Stomach (tissue), 9 donors: ENCODE measurements around the gene IFI27. TPM values are rescaled to one million over a fixed set of nuclear protein-coding genes. Genes with fewer than 3 reads are reported as not detected.

Experiments used
- DNase-seq, 2 donors: peaks; one replicate each; pipeline versions ENCODE4 v3.0.0 to v3.0.0-alpha.2; 2013 to 2019
- H3K27ac ChIP-seq, 5 donors: fragments of 200-600 bp in 4 of 5; sonication (generic) in 4 of 5; one replicate each; pipeline ENCODE4 v1.5.1; 2013 to 2019; ENCODE audit warnings: mild to moderate bottlenecking in 1 of 5, moderate library complexity in 1 of 5
- H3K27me3 ChIP-seq, 3 donors: fragments of 200-600 bp; sonication (generic); one replicate each; pipeline ENCODE4 v1.5.1; 2017 to 2019; ENCODE audit warnings: mixed run types in 1 of 3
- H3K36me3 ChIP-seq, 4 donors: fragments of 200-600 bp; sonication (generic); 1 replicate in 3 of 4; 2 replicates in 1 of 4; pipeline ENCODE4 v1.5.1; 2016 to 2019
- H3K4me1 ChIP-seq, 4 donors: fragments of 200-600 bp; sonication (generic); one replicate each; pipeline ENCODE4 v1.5.1; 2016 to 2019
- H3K4me3 ChIP-seq, 4 donors: fragments of 200-600 bp; sonication (generic) in 3 of 4; one replicate each; pipeline ENCODE4 v1.5.1; 2016 to 2019; ENCODE audit warnings: mild to moderate bottlenecking in 1 of 4
- H3K9me3 ChIP-seq, 4 donors: fragments of 200-600 bp; sonication (generic); one replicate each; pipeline ENCODE4 v1.5.1; 2016 to 2019
- CTCF ChIP-seq, 7 experiments: fragments of 450-650 bp in 4 of 7; fragments of 200-600 bp in 3 of 7; sonication (generic) in 3 of 7; IDR thresholded peaks; one replicate each; pipeline ENCODE4 v1.5.1; 2016 to 2019; ENCODE audit warnings: antibody characterized with exemption in 7 of 7, control low read depth in 2 of 7, mild to moderate bottlenecking in 1 of 7
- EP300 ChIP-seq: sonication (generic); formaldehyde crosslinking; IDR thresholded peaks from one replicate; pipeline ENCODE4 v1.6.1; 2017; ENCODE audit warnings: antibody characterized with exemption
- POLR2A ChIP-seq, 4 donors: fragments of 450-650 bp; IDR thresholded peaks; one replicate each; pipeline ENCODE4 v1.6.1; 2016; ENCODE audit warnings: antibody characterized with exemption in 4 of 4, control low read depth in 2 of 4, mild to moderate bottlenecking in 1 of 4, moderate library complexity in 1 of 4
- POLR2AphosphoS5 ChIP-seq, 3 donors: sonication (generic); formaldehyde crosslinking; IDR thresholded peaks; one replicate each; pipeline ENCODE4 v1.6.1; 2016; ENCODE audit warnings: antibody characterized with exemption in 3 of 3
- WGBS, 5 donors: extraction: QIAGEN DNeasy Blood & Tissue Kit in 3 of 5; methylation state at CpG; one replicate each; pipeline versions ENCODE4 v1.1.5 to v1.1.7; 2013 to 2018; 5-methylcytosine and 5-hydroxymethylcytosine counted together
- intact Hi-C: fragments of 100-400 bp; cut with DNase I; formaldehyde crosslinking; loops from one replicate; pipeline ENCODE4 v1.15.1; 2023; ENCODE audit warnings: low total_unique reads
- polyA plus RNA-seq, 3 donors: library from polyadenylated mRNA; stranded (reverse); fragments of 200-250 nt; gene quantifications; one replicate each; pipeline ENCODE4 v1.2.3, GENCODE V29; 2013
- total RNA-seq, 5 donors: library from RNA; depleted of rRNA; stranded (reverse); fragments of >200 nt; gene quantifications; one replicate each; pipeline versions ENCODE4 v1.1.0 to v1.2.3, GENCODE V29; 2014 to 2016
- donor health status: healthy with polysubstance abuse.
- donor health status: Bipolar disorder and iron deficiency.
- donor health status: healthy.

Gene IFI27
- total and polyA plus RNA-seq, 8 donors, result 12.9 to 1,115 (median 234) TPM

DNA sequence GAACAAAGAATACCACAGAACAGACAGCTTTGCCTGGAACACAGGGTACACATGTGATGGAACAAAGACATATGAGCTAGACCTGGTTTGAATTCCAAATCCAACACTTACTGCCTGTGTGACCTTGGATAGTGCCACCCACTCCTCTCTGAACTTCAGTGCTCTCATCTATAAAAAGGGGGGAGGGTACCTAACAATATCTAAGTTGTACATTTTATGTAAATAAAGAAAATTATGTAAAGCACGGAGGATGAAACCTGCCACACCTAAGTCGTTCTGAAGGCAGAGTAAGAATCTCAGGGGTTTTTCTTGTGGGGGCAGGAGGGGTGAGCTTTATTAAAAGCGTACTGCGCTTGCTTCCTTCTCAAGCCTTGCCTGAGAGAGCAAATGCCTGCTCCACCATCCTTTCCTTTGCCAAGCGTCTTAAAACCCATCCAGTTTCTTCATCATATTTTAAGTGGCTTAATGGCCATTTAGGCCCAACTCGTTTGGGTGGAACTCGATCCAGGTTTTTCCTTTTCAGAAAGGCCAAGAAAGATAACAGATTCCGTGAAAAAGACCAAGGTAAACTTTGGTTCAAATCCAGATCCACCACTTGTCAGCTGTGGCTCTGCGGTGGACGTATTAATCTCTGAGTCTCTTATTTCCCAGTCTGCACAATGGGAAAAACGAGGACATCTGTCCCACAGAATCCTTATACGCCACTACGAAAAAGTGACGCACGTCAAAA lies 30.5 kb upstream of the IFI27 start:
- 1 to 4% (median 2%) methylated on average over 15 of the region's 15 CpGs for WGBS, 5 donors
- Histone ChIP-seq H3K27me3 (no peaks in the 10 kb centered on the region), H3K9me3 (peaks cover 0 to 3% (median 1%) of the 10 kb centered on the region in 4 donors), H3K36me3 (peaks cover 0 to 32% (median 25%) of the 10 kb centered on the region in 4 donors), H3K4me3 (peak overlapping the region; percentile 90 to 98 (median 94)), H3K4me1 (peaks cover 38 to 60% (median 50%) of the 10 kb centered on the region in 4 donors), H3K27ac (peak overlapping the region; percentile 93 to 97 (median 95))
- intact Hi-C loops, result no loop called here
- peak in 1 of 2 donors; percentile 40 for DNase-seq
- TF ChIP-seq POLR2A (IDR thresholded peaks at IDR 0.05), result no peak
- TF ChIP-seq POLR2AphosphoS5 (IDR thresholded peaks at IDR 0.05), result no peak
- no peak for TF ChIP-seq CTCF (IDR thresholded peaks at IDR 0.05)
- TF ChIP-seq EP300, result no peak

- peak within 1 kb of the TSS; percentile 90 to 98 (median 94) for H3K4me3 ChIP-seq
- H3K27ac ChIP-seq, result peak within 1 kb of the TSS; percentile 93 to 97 (median 95)
- H3K27me3 ChIP-seq, result no peaks in the 10 kb centered on the region
- 0 to 1% (median 0%) methylated on average over 44 to 77 of the region's 77 CpGs for WGBS, 5 donors
- no peaks in the 10 kb centered on the region for H3K9me3 ChIP-seq
- H3K4me1 ChIP-seq, result peaks cover 38 to 58% (median 49%) of the 10 kb centered on the region in 4 donors
- peak; percentile 98 to 99 for DNase-seq
- TF ChIP-seq EP300 (no peak), POLR2AphosphoS5 (IDR thresholded peaks at IDR 0.05) (peak; percentile 98 to 99 (median 99)), POLR2A (IDR thresholded peaks at IDR 0.05) (peak in 2 of 4 donors; percentile 93 to 94), CTCF (IDR thresholded peaks at IDR 0.05) (no peak)
- intact Hi-C loops, result no loop called here
- peaks cover 0 to 32% (median 22%) of the 10 kb centered on the region in 4 donors for H3K36me3 ChIP-seq
Observed at GRCh38 chr14:94080621-94081385, 29.7 kb upstream of the IFI27 start, which contains the start of the genes DDX24 and IFI27L1. Gene DDX24, minus strand, starts transcription at chr14:94081202. Its CDS starts 1,460 bp downstream, at chr14:94079742. Gene IFI27L1, plus strand, starts transcription at chr14:94081310. Its CDS starts 15,628 bp downstream, at chr14:94096938.

- Histone ChIP-seq H3K27ac (peak overlapping the region; percentile 82 to 97 (median 94)), H3K36me3 (peaks cover 0 to 29% (median 17%) of the 10 kb centered on the region in 4 donors), H3K27me3 (no peaks in the 10 kb centered on the region), H3K9me3 (no peaks in the 10 kb centered on the region), H3K4me3 (peak overlapping the region; percentile 90 to 98 (median 94)), H3K4me1 (peaks cover 32 to 52% (median 44%) of the 10 kb centered on the region in 4 donors)
- peak in 1 of 2 donors; percentile 55 for DNase-seq
- intact Hi-C loops, result no loop called here
- TF ChIP-seq CTCF (IDR thresholded peaks at IDR 0.05) (no peak), POLR2A (IDR thresholded peaks at IDR 0.05) (no peak), POLR2AphosphoS5 (IDR thresholded peaks at IDR 0.05) (no peak), EP300 (no peak)
- 0 to 1% (median 1%) methylated on average over 19 of the region's 19 CpGs for WGBS, 5 donors
Observed at GRCh38 chr14:94081386-94081820, 29.1 kb upstream of the IFI27 start.

DNA sequence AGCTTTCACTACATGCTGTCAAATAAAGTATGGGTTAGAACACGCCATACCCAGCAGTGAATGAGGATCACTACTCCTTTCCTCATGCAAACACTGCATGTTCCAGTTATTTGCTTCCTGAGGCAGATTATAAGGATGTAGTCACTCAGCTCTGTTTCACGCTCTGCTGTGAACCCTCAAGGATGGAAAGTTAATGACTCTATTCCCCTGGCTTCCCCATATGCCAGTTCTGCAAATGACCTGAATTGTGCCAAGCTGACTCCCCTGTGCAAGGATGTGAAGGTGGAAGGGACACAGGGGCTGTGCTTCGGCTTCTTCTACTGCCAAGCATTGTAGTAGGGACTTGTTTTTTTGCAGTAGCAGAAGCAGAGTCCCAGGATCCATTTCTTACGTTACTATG lies 22.6 kb upstream of the IFI27 start:
- TF ChIP-seq CTCF (IDR thresholded peaks at IDR 0.05), result no peak
- TF ChIP-seq EP300, result no peak
- no peak for TF ChIP-seq POLR2A (IDR thresholded peaks at IDR 0.05)
- TF ChIP-seq POLR2AphosphoS5 (IDR thresholded peaks at IDR 0.05), result no peak
- H3K9me3 ChIP-seq, result no peaks in the 10 kb centered on the region
- no peaks in the 10 kb centered on the region for H3K4me1 ChIP-seq
- H3K27ac ChIP-seq, result no peak overlapping the region
- H3K36me3 ChIP-seq, result no peaks in the 10 kb centered on the region
- no peak overlapping the region for H3K4me3 ChIP-seq
- 69 to 98% (median 72%) methylated on average over 4 of the region's 4 CpGs for WGBS, 5 donors
- DNase-seq, result no peak
- intact Hi-C loops, result no loop called here
- no peaks in the 10 kb centered on the region for H3K27me3 ChIP-seq
